Activated CD4-positive, alpha-beta memory T cell treated with anti-CD3 and anti-CD28 coated beads, Interleukin-2, amount 10 ng/mL, durations not matched to agents 7 days and 5 days (primary cell): ENCODE data around the gene SETD5. TPM values are rescaled to one million over a fixed set of nuclear protein-coding genes. Genes with fewer than 3 reads are reported as not detected.

Experiments used
- CTCF ChIA-PET: fragments of 350-600 bp; sonication (Branson Sonifier 250); formaldehyde crosslinking; loops from one replicate; lab custom pipeline; 2021; ENCODE audit warnings: antibody characterized with exemption, inconsistent platforms; lab: Charles Lee
- POLR2A ChIA-PET: fragments of 350-600 bp; sonication (Branson Sonifier 250); formaldehyde crosslinking; loops from one replicate; lab custom pipeline; 2021; ENCODE audit warnings: antibody characterized with exemption; lab: Charles Lee
- DNase-seq: peaks from one replicate; pipeline ENCODE4 v3.0.0-alpha.2; 2020
- H3K27ac Mint-ChIP-seq: one replicate; pipeline ENCODE4 v1.8.0; 2021; ENCODE audit warnings: mild to moderate bottlenecking, mixed read lengths
- H3K27me3 Mint-ChIP-seq: one replicate; pipeline ENCODE4 v1.8.0; 2021; ENCODE audit warnings: mixed read lengths
- H3K36me3 Mint-ChIP-seq: one replicate; pipeline ENCODE4 v1.8.0; 2021; ENCODE audit warnings: low read depth, mixed read lengths
- H3K4me1 Mint-ChIP-seq: one replicate; pipeline ENCODE4 v1.8.0; 2021; ENCODE audit warnings: mixed read lengths
- H3K4me3 Mint-ChIP-seq: one replicate; pipeline ENCODE4 v1.8.0; 2021; ENCODE audit warnings: mild to moderate bottlenecking, mixed read lengths
- H3K9me3 Mint-ChIP-seq: one replicate; pipeline ENCODE4 v1.8.0; 2021; ENCODE audit warnings: mixed read lengths
- total RNA-seq, 2 experiments: library from RNA; stranded (reverse); gene quantifications; one replicate each; pipeline ENCODE4 v1.2.3, GENCODE V29; 2021

The SETD5 gene
- total RNA-seq, 2 experiments from 2014 or later, result 110 to 111 TPM

DNA sequence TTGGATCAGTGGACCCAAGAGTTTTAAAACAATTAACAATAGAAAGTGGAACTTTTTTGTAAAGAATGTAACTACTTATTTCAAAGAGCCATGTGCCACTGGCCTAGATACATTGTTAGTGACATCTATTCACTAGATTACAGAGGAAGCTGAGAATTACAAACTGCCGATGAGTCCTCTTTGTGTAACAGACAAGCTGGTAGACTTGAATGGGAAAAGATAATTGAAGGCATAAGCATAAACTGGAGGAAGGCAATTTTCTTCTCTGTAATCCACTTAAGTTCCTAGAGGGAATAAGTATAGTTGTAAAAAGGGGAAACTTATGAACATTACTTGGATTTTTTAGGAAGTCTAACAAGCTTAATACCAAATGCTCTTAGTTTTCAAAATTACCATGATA is 19.4 kb upstream of the SETD5 start:
- peaks cover 13% of the 10 kb centered on the region for H3K4me1 Mint-ChIP-seq
- peaks cover 74% of the 10 kb centered on the region for H3K36me3 Mint-ChIP-seq
- DNase-seq, result no peak
- H3K4me3 Mint-ChIP-seq, result no peak overlapping the region
- H3K9me3 Mint-ChIP-seq, result no peaks in the 10 kb centered on the region
- no peak overlapping the region for H3K27ac Mint-ChIP-seq
- POLR2A ChIA-PET, result interaction anchor here (1.1 to 5.2 kb wide), 6 partner anchors 10 to 74 kb away, joined by 3 to 45 read pairs (median 8); partner anchors contain the start of genes SETD5 and THUMPD3
- no peaks in the 10 kb centered on the region for H3K27me3 Mint-ChIP-seq
- CTCF ChIA-PET, result interaction anchor here (0.6 to 1.8 kb wide), 4 partner anchors 8 to 25 kb away, joined by 3 to 4 read pairs (median 3); no protein-coding TSS in a partner anchor

DNA sequence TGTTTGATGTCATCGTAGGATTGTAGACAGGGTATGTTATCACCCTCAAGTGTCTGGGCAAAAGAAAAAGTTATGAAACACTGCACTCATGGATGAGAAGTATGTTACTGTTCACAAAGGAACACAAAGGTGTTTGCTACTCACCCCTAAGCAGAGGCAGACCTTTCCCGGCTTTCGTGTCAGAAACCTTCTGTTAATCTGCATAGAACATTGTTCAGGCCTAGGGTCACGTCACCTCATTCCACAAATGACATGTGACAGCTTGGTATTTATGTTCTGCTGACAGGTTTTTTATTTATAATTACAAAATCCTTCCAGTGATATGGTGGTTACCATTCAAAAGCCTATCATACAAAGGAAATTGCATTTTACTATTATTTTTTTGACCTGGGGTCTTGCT is 18.1 kb upstream of the SETD5 start:
- Mint-ChIP-seq H3K4me3 (no peak overlapping the region), H3K36me3 (peaks cover 77% of the 10 kb centered on the region), H3K4me1 (peaks cover 4% of the 10 kb centered on the region), H3K27me3 (no peaks in the 10 kb centered on the region), H3K9me3 (no peaks in the 10 kb centered on the region), H3K27ac (no peak overlapping the region)
- ChIA-PET POLR2A (interaction anchor here (1.1 to 5.2 kb wide), 3 partner anchors 16 to 20 kb away, joined by 3 to 45 read pairs (median 18); partner anchors contain the start of genes SETD5 and THUMPD3), CTCF (interaction anchor here (1.1 kb wide), 1 partner anchor 26 kb away, joined by 3 read pairs; no protein-coding TSS in a partner anchor)
- DNase-seq, result no peak

DNA sequence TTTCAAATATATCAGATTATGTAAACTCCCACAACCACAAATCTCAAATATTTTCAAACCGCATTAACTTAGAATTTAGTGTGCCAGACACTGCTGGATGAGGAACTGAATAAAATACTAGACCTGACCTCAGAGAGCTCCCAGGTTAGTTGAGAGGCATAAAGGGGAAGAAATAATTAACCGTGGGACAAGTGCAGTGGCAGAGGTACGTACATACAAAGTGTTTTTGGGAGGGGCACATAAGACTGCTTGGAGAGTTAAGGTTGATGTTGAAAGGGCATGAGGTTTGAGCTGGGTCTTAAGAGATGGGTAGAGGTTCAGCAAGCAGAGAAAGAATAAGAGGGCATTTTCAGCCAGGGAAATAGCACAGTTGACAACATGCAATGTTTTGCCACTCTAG is 17.4 kb upstream of the SETD5 start:
- Mint-ChIP-seq H3K36me3 (peaks cover 77% of the 10 kb centered on the region), H3K27me3 (no peaks in the 10 kb centered on the region), H3K4me1 (peaks cover 4% of the 10 kb centered on the region), H3K4me3 (no peak overlapping the region), H3K9me3 (no peaks in the 10 kb centered on the region), H3K27ac (no peak overlapping the region)
- ChIA-PET POLR2A (interaction anchor here (5.2 kb wide), 1 partner anchor 16 kb away, joined by 45 read pairs; the partner anchor contains the start of gene SETD5), CTCF (interaction anchor here (1.1 kb wide), 1 partner anchor 27 kb away, joined by 3 read pairs; no protein-coding TSS in a partner anchor)
- DNase-seq, result no peak

DNA sequence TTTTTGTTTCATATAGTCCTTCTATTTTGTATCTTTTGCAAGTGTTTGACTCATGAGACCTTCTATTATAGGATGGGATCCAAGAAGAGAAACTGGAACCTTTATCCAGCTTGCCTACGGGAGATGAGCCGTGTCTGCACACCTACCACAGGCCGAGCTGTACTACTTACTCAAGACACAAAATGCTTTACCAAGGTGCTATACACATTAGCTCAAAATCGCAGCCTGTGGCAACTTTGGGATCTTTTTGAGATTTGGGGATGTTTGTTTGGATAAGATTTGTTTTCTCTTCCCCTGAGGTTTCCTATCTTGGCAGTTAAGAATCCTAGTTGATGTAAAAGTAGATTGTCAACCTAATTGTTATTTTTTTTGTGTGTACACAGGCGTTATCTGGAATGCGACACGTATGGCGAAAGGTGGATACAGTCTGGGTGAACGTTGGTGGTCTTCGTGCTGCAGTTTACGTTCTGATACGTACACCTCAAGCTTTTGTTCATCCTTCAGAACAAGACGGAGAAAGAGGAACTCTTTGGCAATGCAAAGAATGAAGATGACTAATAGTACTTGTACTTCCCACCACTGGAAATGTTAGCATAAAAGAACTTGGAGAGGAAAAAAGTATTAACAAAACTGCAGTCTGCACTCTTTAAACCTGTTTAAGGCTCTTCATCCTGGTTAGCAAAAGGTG is 13.1 kb upstream of the SETD5 start:
- peaks cover 5% of the 10 kb centered on the region for H3K4me1 Mint-ChIP-seq
- H3K36me3 Mint-ChIP-seq, result peaks cover 81% of the 10 kb centered on the region
- POLR2A ChIA-PET, result interaction anchor here (1.0 to 3.2 kb wide), 5 partner anchors 12 to 70 kb away, joined by 4 to 33 read pairs (median 6); partner anchors contain the start of genes SETD5 and THUMPD3
- CTCF ChIA-PET, result interaction anchor here (0.6 to 1.3 kb wide), 2 partner anchors 22 to 31 kb away, joined by 3 read pairs; no protein-coding TSS in a partner anchor
- no peak for DNase-seq
- no peaks in the 10 kb centered on the region for H3K27me3 Mint-ChIP-seq
- no peak overlapping the region for H3K4me3 Mint-ChIP-seq
- H3K9me3 Mint-ChIP-seq, result no peaks in the 10 kb centered on the region
- H3K27ac Mint-ChIP-seq, result no peak overlapping the region

DNA sequence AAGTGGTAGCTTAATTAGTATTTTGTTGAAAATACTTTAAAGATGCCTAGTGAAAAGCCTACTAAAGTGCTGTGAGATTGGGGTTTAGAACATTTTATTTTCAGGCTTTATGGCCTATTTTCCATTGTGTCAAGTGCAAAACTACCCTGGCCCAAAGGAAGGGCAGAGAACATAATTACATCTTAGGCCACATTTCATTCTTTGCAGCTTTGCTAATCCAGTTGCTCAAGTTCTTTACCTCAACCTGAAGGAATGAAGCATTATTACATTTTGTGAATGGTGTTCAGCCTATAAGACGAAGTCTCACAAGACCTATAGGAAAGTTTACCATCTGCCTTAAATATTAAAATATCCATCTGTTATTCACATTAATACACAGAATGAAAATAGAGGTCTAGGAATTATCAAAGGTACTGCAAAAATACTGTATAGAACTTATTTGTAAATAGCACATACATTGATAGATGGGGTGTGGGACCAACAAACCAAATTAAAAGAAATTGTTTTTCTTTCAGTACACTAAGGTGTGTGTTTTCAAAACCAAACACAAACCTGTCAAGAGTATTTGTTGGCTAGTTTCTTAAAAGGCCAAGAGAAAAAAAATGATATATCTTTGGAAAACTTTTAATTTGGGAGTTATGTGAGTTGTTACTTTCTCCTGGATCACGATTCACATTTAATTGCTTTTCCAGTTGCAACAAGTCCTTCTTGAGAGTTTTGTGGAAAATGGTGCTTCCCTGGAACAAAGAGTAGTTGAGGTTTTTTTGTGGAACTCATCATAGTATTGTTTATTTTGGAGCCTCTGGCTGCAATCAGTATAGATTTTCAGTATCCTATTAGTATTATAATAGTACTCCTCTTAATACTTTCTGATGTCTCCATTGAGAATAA is 12.0 kb upstream of the SETD5 start:
- no peaks in the 10 kb centered on the region for H3K9me3 Mint-ChIP-seq
- no peak overlapping the region for H3K27ac Mint-ChIP-seq
- POLR2A ChIA-PET, result interaction anchor here (1.0 to 3.2 kb wide), 5 partner anchors 10 to 69 kb away, joined by 4 to 33 read pairs (median 18); partner anchors contain the start of genes SETD5 and THUMPD3
- CTCF ChIA-PET, result interaction anchor here (0.7 to 1.3 kb wide), 4 partner anchors 8 to 407 kb away, joined by 3 to 4 read pairs (median 3); partner anchors contain the start of gene ARPC4
- DNase-seq, result no peak
- H3K27me3 Mint-ChIP-seq, result no peaks in the 10 kb centered on the region
- H3K4me3 Mint-ChIP-seq, result no peak overlapping the region
- peaks cover 9% of the 10 kb centered on the region for H3K4me1 Mint-ChIP-seq
- peaks cover 82% of the 10 kb centered on the region for H3K36me3 Mint-ChIP-seq

DNA sequence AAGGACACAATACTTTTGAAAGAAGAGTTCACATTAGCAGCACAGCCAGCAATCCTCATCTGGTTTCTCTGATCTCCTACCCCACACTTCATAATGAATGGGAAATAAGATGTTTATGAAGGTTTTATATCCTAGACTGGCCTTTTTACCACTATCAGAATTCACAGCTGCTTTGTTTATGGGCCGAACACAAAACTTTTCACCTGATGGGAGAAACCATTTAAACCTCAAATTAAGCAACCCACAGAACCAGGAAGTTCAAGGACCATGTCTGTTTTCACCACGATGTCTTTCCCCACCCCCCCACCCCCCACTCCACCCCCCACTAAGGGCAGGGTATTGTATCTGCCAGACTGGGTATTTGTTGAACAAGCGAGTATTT is 11.3 kb upstream of the SETD5 start:
- peaks cover 14% of the 10 kb centered on the region for H3K4me1 Mint-ChIP-seq
- H3K4me3 Mint-ChIP-seq, result no peak overlapping the region
- no peaks in the 10 kb centered on the region for H3K9me3 Mint-ChIP-seq
- H3K27ac Mint-ChIP-seq, result no peak overlapping the region
- H3K36me3 Mint-ChIP-seq, result peaks cover 86% of the 10 kb centered on the region
- no peaks in the 10 kb centered on the region for H3K27me3 Mint-ChIP-seq
- ChIA-PET POLR2A (interaction anchor here (1.2 to 1.4 kb wide), 2 partner anchors 10 to 23 kb away, joined by 8 to 18 read pairs; partner anchors contain the start of gene THUMPD3), CTCF (interaction anchor here (0.7 to 1.0 kb wide), 3 partner anchors 8 to 407 kb away, joined by 3 to 4 read pairs (median 3); partner anchors contain the start of gene ARPC4)
- no peak for DNase-seq

DNA sequence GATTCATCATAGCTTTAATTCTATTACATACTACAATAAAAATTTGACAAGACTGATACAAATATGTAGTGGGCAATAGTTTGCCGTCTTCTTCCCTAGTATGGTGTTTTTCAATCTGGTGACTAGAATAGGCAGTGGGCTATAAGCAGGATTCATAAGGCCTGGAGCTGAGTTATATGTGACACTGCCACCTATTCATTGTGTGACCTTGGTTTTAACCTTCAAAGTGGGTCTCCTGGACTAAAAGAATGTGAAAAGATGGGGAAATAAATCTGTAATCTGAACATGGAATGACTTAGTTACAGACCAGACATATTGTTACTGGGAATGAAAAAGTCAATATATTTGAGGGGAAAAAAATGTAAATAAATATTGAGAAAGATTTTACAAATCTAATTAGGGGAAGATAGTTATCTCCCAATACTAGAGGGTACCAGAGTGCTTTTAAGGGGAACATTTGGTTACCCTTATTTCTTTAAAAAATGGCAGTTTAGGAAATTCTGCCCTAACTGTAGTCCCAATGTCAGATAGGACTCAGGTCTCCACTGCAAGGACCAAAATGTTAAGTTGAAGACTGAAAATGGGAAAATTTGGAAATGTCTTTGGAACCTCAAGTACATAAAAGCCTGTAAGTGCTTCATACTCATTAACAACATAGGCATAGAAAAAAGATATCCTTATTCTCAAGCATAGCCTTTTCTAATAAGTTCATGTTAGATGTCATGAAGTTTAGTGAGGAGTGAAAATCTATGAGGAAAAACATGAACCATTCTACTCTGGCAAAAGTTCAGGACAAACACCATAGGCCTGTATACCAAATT is 10.7 kb upstream of the SETD5 start:
- ChIA-PET POLR2A (interaction anchor here (1.2 to 1.4 kb wide), 2 partner anchors 9 to 24 kb away, joined by 8 to 18 read pairs; partner anchors contain the start of gene THUMPD3), CTCF (interaction anchor here (0.7 to 1.0 kb wide), 3 partner anchors 9 to 406 kb away, joined by 3 to 4 read pairs (median 3); partner anchors contain the start of gene ARPC4)
- H3K36me3 Mint-ChIP-seq, result peaks cover 89% of the 10 kb centered on the region
- no peak for DNase-seq
- no peaks in the 10 kb centered on the region for H3K9me3 Mint-ChIP-seq
- H3K27me3 Mint-ChIP-seq, result no peaks in the 10 kb centered on the region
- H3K4me3 Mint-ChIP-seq, result no peak overlapping the region
- H3K27ac Mint-ChIP-seq, result peak overlapping the region; percentile 2
- peaks cover 17% of the 10 kb centered on the region for H3K4me1 Mint-ChIP-seq

DNA sequence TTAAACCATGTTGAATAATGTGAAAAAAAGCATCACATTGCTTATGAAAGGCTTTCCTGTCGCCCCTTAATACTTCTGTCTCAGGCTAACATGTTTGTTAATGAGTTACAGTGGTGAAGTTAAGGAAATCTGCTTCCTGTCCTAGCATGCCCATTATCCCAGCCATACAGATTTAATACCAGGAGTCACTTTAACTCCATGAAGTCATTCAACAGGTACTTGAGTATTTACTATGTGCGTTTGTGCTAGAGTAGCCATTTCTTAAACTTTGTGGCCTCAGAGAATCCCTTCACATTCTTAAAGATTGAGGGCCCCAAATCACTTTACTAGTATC is 10.1 kb upstream of the SETD5 start:
- DNase-seq, result no peak
- POLR2A ChIA-PET, result no interaction called here
- Mint-ChIP-seq H3K4me3 (no peak overlapping the region), H3K36me3 (peaks cover 93% of the 10 kb centered on the region), H3K27ac (peak overlapping the region; percentile 24), H3K9me3 (no peaks in the 10 kb centered on the region), H3K4me1 (peaks cover 23% of the 10 kb centered on the region), H3K27me3 (no peaks in the 10 kb centered on the region)
- CTCF ChIA-PET, result no interaction called here

DNA sequence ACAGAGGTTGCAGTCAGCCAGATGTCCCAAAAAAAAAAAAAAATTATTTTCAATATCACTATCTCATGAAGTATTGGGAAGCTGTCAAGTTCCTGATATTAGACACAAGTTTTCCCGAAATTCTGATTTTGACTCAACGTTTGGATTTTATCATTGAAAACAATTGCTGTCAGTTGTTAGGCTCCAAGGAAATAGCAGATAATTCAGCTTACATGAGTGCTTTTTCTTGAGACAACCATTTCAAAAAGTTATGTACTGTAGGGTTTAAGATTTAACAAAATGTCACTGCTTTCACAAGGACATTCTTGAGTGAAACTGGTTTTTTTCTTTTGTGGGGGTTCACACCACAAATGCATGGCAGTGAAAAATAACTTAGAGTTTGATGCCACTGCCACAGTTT is 9.3 kb upstream of the SETD5 start:
- no peak for DNase-seq
- no peak overlapping the region for H3K27ac Mint-ChIP-seq
- H3K4me1 Mint-ChIP-seq, result peaks cover 31% of the 10 kb centered on the region
- no peaks in the 10 kb centered on the region for H3K27me3 Mint-ChIP-seq
- POLR2A ChIA-PET, result interaction anchor here (0.8 to 1.3 kb wide), 5 partner anchors 8 to 42 kb away, joined by 3 to 5 read pairs (median 3); partner anchors contain the start of gene THUMPD3
- no peaks in the 10 kb centered on the region for H3K9me3 Mint-ChIP-seq
- H3K36me3 Mint-ChIP-seq, result peaks cover 93% of the 10 kb centered on the region
- CTCF ChIA-PET, result no interaction called here
- H3K4me3 Mint-ChIP-seq, result no peak overlapping the region

DNA sequence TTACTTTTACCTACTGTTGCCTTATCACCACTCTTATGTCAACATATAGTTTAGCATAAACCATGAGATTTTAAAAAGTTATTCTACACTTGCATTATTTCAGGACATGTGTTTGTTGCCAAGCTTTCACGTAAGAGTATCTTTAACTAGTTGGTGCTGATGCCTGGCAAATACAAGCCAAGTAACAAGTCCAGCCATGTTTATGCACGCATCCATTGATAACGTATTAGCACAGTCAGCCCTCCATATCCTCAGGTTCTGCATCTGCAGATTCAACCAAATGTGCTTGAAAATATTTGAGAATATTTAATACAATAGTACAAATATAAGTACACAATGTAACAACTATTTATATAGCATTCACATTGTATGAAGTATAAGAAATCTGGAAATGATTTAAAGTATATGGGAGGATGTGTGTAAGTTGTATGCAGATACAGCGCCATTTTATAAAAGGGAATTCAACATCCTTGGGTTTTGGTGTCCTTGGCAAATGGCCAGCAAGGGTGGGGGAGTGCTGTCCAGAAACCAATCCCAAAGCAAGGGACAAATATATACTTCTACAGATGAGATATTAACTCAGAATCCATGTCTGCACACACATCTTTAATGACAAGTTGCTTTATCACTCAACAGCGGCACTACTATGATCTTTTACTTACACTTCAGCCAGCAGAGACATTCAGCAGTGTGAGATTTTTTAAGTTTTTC is 8.7 kb upstream of the SETD5 start:
- H3K4me1 Mint-ChIP-seq, result peaks cover 35% of the 10 kb centered on the region
- H3K36me3 Mint-ChIP-seq, result peaks cover 92% of the 10 kb centered on the region
- no peaks in the 10 kb centered on the region for H3K9me3 Mint-ChIP-seq
- DNase-seq, result no peak
- no peak overlapping the region for H3K27ac Mint-ChIP-seq
- H3K4me3 Mint-ChIP-seq, result no peak overlapping the region
- H3K27me3 Mint-ChIP-seq, result no peaks in the 10 kb centered on the region
- CTCF ChIA-PET, result no interaction called here
- POLR2A ChIA-PET, result interaction anchor here (0.6 to 1.3 kb wide), 9 partner anchors 8 to 315 kb away, joined by 3 to 5 read pairs (median 4); partner anchors contain the start of genes SETD5 and THUMPD3

DNA sequence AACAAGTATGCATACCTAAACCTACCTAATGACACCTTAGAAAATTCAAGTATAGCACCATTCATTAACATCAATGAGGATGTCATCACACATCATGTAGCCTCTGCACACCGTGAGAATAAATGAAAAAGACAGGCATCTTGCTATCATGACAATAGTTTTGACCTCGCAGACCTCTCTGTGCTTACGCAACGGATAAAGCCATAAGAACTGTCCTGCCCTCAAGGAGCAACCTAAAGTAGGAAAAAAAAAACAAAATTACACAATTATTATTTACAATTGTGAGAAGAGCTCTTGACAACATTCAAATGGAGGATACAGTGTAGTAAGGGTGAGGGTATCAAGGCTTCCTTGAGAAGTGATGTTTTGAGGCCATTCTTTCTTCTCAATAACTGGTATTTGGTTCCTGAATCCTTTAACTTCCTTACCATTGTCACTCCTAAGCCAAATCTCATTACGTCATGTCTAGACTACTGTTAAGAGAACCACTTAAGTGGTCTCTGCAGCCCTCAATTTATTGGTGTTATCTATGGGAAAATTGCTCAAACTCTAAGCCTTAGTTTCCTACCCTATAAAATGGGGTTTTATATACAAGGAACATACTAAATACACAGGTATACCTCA is 7.0 kb upstream of the SETD5 start:
- CTCF ChIA-PET, result no interaction called here
- no peak for DNase-seq
- Mint-ChIP-seq H3K27ac (no peak overlapping the region), H3K36me3 (peaks cover 93% of the 10 kb centered on the region), H3K27me3 (no peaks in the 10 kb centered on the region), H3K4me1 (peaks cover 52% of the 10 kb centered on the region), H3K9me3 (no peaks in the 10 kb centered on the region), H3K4me3 (no peak overlapping the region)
- POLR2A ChIA-PET, result interaction anchor here (10.7 kb wide), 1 partner anchor 27 kb away, joined by 257 read pairs; the partner anchor contains the start of gene THUMPD3
